Epithelial cell of esophagus (primary cell): Measurements from ENCODE around the gene DOK1.

Experiments used
- DNase-seq: peaks from one replicate; pipeline ENCODE4 v3.0.0; 2010; ENCODE audit warnings: low read depth
- H3K4me3 ChIP-seq: 2 replicates; pipeline ENCODE4 v1.5.1; 2011; ENCODE audit warnings: mild to moderate bottlenecking, low read length, control low read depth
- TF ChIP-seq, protein P1 (sequence below): IDR thresholded peaks from 2 replicates; pipeline ENCODE4 v1.5.1; 2011; ENCODE audit warnings: low read depth, mild to moderate bottlenecking, low read length, control low read depth, inconsistent platforms; ENCODE audit not compliant: insufficient read depth; ENCODE audit errors: missing control alignments

The DOK1 gene

DNA sequence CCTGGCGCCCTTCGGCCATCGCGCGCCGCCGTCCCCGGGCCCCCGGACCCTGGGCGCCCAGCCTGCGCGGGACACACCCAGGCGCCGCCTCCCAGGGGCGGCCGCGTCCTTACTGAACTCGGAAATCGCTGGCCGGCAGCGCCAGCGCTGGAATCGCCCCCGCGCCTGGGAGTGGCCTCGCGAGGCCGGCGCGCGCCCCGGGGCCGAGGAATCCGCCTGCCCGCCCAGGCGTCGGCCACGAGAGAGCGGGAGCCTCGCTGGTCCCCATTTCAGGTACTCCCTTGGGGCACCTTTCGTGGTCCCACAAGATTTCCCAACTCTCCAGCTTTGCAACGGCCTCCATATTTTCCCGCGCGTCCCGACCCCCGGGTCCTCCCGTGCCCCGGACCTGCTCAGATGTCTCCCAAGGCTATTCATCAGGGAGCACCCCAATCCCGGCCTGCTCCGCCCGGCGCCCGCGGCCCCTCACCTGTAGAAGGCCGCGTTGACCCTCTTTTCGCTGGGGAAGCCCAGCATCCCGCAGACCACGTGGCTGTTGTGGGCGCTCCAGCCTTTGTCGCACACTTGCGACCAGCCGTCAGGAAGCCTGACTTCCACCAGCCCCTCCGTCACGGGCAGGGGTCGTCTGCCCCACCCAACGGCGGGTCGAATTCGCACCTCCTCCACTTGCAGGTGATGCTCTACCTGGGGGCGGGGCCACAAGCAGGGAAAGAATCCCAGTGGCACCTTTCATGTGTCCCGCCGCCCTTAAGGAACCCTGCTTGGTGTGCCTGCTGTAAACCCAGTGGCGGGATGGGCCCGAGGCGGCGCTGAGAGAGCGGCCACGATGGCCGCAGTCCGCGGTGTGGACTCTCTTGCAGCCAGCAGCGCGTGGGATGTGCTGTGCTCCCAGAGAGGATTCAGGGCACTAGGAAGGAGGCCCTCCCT lies 5.4 kb upstream of the DOK1 start:
- TF ChIP-seq, protein P1, sequence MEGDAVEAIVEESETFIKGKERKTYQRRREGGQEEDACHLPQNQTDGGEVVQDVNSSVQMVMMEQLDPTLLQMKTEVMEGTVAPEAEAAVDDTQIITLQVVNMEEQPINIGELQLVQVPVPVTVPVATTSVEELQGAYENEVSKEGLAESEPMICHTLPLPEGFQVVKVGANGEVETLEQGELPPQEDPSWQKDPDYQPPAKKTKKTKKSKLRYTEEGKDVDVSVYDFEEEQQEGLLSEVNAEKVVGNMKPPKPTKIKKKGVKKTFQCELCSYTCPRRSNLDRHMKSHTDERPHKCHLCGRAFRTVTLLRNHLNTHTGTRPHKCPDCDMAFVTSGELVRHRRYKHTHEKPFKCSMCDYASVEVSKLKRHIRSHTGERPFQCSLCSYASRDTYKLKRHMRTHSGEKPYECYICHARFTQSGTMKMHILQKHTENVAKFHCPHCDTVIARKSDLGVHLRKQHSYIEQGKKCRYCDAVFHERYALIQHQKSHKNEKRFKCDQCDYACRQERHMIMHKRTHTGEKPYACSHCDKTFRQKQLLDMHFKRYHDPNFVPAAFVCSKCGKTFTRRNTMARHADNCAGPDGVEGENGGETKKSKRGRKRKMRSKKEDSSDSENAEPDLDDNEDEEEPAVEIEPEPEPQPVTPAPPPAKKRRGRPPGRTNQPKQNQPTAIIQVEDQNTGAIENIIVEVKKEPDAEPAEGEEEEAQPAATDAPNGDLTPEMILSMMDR: no peak
- peak; percentile 58 for DNase-seq
- H3K4me3 ChIP-seq: peak overlapping the region; percentile 51

DNA sequence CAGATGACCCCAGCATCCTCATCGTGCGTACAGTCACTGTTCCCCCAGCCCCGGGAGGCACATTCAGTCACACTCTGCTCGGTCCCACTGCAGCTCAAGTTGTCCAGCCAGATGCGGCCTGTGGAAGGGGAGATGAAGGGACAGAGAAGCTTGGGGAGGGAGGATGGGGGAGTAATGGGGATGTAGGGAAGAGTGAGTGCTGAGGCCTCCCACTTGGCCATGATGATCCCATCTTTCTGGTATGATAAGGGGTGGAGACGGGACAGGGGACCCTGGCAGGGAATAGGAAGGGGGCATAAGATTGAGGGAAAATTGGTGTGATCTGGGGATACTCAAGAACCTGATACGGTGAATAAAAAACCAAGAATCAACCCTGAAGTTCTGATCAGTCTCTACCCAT lies 4.3 kb upstream of the DOK1 start:
- DNase-seq: no peak
- TF ChIP-seq, protein P1: no peak
- H3K4me3 ChIP-seq: no peak overlapping the region

DNA sequence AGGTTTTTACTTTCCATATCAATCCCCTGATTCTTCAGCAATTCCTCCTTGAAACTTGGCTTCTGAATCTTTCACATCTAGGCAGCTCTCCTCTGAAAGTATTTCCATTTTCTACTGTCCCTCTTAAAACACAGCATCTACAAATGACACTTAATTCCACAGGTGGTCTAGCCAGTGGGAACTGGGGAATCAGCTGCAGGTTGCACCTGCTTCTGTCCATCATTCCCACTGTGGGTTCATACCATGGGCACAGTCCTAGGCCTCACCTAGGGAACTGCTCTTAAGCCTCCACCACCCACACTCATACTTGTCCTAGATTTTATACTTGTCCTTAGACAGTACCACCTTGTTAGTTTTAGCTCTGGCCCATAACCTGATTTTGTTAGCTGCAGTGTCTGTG lies 3.0 kb upstream of the DOK1 start:
- H3K4me3 ChIP-seq: no peak overlapping the region
- TF ChIP-seq, protein P1: no peak
- no peak for DNase-seq

DNA sequence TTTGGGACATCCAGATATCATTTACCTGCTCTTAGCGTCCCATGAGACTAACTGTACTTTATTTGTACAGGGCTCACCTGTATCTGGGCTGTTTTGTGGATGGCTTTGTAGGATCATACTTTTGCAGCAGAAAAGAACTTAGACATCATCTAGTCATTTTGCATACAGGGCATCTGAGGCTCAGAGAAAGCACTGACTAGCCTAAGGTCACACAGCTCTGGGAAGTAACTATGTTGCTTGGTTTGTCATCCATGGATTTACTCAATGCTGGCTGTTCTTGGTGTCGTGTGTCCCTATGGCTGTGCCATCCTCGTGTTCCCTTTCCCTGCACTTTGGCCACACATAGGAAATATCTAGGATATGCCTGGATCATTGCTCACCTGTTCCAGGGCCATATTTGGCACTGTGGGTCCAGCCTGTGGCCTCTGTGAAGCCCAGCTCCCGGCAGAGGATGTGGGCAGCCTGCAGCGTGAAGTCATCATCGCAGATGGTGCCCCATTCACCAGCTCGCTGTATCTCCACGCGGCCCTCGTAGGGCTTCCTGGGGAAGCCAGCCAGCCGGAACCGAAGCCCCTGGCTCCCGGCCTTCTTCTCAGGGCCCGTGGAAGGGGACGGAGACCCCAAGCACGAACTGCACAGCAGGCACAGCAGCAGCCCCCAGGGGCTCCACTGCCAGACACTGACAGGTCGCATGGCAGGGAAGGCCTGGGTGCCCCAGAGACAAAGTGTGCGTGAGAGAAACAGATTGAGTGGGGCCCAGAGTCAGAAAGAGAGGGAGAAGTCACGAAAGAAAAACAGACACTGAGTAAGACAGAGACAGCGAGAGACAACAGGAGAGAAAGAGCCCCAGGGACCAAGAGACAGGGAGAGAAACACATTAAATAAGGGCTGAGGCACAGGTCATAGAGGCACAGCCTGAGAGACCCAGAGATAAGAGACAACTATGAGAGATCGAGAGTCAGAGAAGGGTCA lies 2.3 kb upstream of the DOK1 start:
- H3K4me3 ChIP-seq: no peak overlapping the region
- TF ChIP-seq, protein P1: no peak
- DNase-seq: no peak

DNA sequence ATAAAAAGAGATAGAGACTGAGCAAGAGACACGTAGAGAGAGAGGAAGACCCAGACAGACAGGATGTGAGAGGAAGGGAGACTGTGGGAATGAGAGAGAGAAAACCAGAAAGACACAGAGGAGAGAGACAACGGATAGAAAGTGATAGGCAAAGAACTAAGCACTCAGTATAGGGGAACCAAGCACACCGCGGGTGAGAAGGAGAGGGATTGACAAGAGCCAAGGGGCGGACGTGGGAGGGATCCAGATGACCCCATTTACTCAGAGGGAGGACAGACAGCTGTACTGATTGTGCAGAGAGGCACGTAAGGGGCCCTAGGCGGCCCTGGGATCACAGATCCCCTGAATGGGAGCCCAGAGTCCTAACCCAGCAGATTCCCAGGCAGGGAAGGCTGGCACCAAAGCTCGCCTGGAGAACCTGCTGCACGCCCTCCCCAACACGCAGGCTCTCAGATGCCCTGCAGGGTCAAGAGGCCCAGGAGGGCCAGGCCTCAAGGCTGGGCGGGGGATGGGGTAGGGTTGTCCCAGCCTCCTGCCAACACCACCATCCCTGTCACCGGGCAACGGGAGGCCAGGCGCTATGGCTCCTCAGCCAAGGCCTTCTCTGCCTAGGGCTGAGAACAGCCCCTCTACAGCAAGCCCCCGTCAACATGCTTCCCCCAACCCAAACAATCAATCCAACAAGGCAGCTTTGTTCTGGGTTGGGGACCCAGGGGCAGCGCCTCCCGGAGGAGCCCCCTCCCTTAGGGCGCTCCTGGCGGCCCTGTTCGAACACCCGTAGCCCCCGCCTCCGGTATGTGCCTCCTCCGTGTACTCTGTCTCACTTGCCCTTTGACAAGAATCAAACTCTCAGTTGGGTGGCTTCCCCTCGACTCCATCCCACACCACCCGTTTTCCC lies 1.4 kb upstream of the DOK1 start:
- H3K4me3 ChIP-seq: no peak overlapping the region
- DNase-seq: no peak
- TF ChIP-seq, protein P1: no peak
